H1 (cell line): Measurements from ENCODE around the gene TTC13.

Experiments
- CTCF ChIP-seq, 3 experiments: IDR thresholded peaks; 1 replicate in 2 of 3; 2 replicates in 1 of 3; pipeline versions ENCODE4 v1.5.1 to v1.6.1; 2011; ENCODE audit warnings: low read length in 3 of 3, mild to moderate bottlenecking in 3 of 3, inconsistent platforms in 2 of 3, low read depth in 1 of 3, moderate library complexity in 1 of 3; ENCODE audit not compliant: insufficient read depth in 1 of 3; ENCODE audit errors: control extremely low read depth in 1 of 3
- POLR2AphosphoS5 ChIP-seq: IDR thresholded peaks from 2 replicates; pipeline ENCODE4 v1.6.1; 2011; ENCODE audit warnings: low read depth, low read length

- no peak for TF ChIP-seq CTCF (IDR thresholded peaks at IDR 0.05; ENCODE audit: control extremely low read depth in 1 of 3, insufficient read depth in 1 of 3, low read depth in 1 of 3, low read length in 3 of 3)
- no peak for TF ChIP-seq POLR2AphosphoS5
Measured at GRCh38 chr1:230975636-230976035, 3.0 kb downstream of the TTC13 start.
